HUES6 (cell line): ENCODE measurements around the gene KRT14.
"Not testable (repeated sequence)": the region's sequence is repeated elsewhere in the genome, so short reads cannot be mapped to it uniquely, and the experiment has no call there.

Experiments used
- H3K27ac ChIP-seq: 2 replicates; pipeline ENCODE4 v1.7.0; 2013; ENCODE audit warnings: low read depth, mild to moderate bottlenecking, low read length, inconsistent platforms
- H3K27me3 ChIP-seq: 2 replicates; pipeline ENCODE4 v1.6.1; 2013; ENCODE audit warnings: low read length; ENCODE audit not compliant: control insufficient read depth, insufficient read depth
- H3K36me3 ChIP-seq: 2 replicates; pipeline ENCODE4 v1.6.1; 2013; ENCODE audit warnings: low read length; ENCODE audit not compliant: control insufficient read depth, insufficient read depth
- H3K4me1 ChIP-seq: 2 replicates; pipeline ENCODE4 v1.6.1; 2013; ENCODE audit warnings: low read length; ENCODE audit not compliant: control insufficient read depth, insufficient read depth
- H3K4me3 ChIP-seq: 2 replicates; pipeline ENCODE4 v1.5.1; 2013; ENCODE audit warnings: low read depth, low read length
- H3K9ac ChIP-seq: one replicate; pipeline ENCODE4 v1.6.1; 2013; ENCODE audit warnings: mild to moderate bottlenecking, low read length
- H3K9me3 ChIP-seq: 2 replicates; pipeline ENCODE4 v1.6.1; 2013; ENCODE audit warnings: low read depth, low read length; ENCODE audit not compliant: control insufficient read depth, insufficient read depth

The KRT14 gene

GRCh38 chr17:41621916-41622315 lies 35.2 kb upstream of the KRT14 start:
- Histone ChIP-seq H3K9me3 (no peaks in the 10 kb centered on the region), H3K4me1 (peaks cover 13% of the 10 kb centered on the region; the same call in 1 of the 2 replicates), H3K27ac (no peak overlapping the region), H3K27me3 (no peaks in the 10 kb centered on the region), H3K36me3 (no peaks in the 10 kb centered on the region), H3K4me3 (no peak overlapping the region), H3K9ac (no peak overlapping the region)

DNA sequence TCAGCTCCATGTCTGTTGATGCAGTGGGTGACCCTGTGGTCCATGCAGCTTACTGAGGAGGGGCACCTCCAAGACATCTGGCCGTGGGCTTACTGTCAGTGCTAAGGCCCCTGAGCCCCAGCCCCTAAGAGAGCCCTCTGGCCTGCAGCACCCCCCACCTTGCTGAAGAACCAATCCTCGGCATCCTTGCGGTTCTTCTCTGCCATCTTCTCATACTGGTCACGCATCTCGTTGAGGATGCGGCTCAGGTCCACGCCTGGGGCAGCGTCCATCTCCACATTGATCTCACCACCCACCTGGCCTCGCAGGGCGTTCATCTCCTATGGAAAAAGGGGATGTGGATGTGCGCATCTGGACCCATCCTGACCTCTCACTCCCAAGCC lies 34.7 kb upstream of the KRT14 start:
- not testable (repeated sequence) for H3K4me3 ChIP-seq, H3K9ac ChIP-seq, H3K27me3 ChIP-seq, H3K36me3 ChIP-seq, H3K27ac ChIP-seq, H3K9me3 ChIP-seq
- H3K4me1 ChIP-seq = peaks cover 13% of the 10 kb centered on the region; the same call in 1 of the 2 replicates

GRCh38 chr17:41620583-41621434 lies 34.1 kb upstream of the KRT14 start:
- no peak overlapping the region for H3K27ac ChIP-seq
- no peak overlapping the region for H3K9ac ChIP-seq
- H3K4me3 ChIP-seq = no peak overlapping the region
- H3K27me3 ChIP-seq = no peaks in the 10 kb centered on the region
- no peaks in the 10 kb centered on the region for H3K36me3 ChIP-seq
- peaks cover 13% of the 10 kb centered on the region; the same call in 1 of the 2 replicates for H3K4me1 ChIP-seq
- no peaks in the 10 kb centered on the region for H3K9me3 ChIP-seq

DNA sequence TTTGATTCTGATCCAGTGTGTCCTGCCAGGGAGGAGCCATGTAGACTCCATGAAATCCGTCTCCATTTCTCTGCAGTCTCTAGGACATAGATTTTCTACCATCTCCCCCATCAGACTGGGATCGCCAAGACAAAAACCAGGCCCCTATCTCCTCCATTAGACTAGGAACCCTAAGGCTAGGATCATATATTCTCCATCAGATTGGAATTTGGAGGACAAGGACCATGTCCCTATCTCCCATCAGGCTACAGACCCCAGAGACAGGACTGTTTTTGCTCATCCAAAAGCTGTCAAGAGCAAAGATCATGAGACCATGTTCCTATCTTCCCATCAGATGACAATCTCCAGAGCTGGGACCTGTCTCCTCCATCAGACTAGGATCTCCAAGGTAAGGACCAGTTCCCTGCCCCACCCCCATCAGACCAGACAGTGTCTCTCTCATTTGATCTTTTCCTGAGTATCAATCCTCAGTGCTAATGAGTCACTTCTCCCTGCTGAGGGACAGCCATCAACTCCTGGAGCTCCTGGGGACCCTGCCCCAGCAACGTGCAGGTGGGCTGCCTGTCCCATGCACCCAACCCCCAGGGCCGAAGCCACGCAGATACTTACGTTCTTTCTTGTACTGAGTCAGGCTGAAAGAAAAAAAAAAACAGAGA lies 33.4 kb upstream of the KRT14 start:
- peaks cover 13% of the 10 kb centered on the region; the same call in 1 of the 2 replicates for H3K4me1 ChIP-seq
- H3K4me3 ChIP-seq, H3K9ac ChIP-seq, H3K9me3 ChIP-seq, H3K36me3 ChIP-seq, H3K27ac ChIP-seq, H3K27me3 ChIP-seq: not testable (repeated sequence)

GRCh38 chr17:41619036-41619926 lies 32.6 kb upstream of the KRT14 start:
- no peaks in the 10 kb centered on the region for H3K36me3 ChIP-seq
- H3K9ac ChIP-seq = no peak overlapping the region
- no peaks in the 10 kb centered on the region for H3K27me3 ChIP-seq
- H3K4me1 ChIP-seq = peaks cover 13% of the 10 kb centered on the region; the same call in 1 of the 2 replicates
- no peaks in the 10 kb centered on the region for H3K9me3 ChIP-seq
- no peak overlapping the region for H3K27ac ChIP-seq
- H3K4me3 ChIP-seq = no peak overlapping the region

DNA sequence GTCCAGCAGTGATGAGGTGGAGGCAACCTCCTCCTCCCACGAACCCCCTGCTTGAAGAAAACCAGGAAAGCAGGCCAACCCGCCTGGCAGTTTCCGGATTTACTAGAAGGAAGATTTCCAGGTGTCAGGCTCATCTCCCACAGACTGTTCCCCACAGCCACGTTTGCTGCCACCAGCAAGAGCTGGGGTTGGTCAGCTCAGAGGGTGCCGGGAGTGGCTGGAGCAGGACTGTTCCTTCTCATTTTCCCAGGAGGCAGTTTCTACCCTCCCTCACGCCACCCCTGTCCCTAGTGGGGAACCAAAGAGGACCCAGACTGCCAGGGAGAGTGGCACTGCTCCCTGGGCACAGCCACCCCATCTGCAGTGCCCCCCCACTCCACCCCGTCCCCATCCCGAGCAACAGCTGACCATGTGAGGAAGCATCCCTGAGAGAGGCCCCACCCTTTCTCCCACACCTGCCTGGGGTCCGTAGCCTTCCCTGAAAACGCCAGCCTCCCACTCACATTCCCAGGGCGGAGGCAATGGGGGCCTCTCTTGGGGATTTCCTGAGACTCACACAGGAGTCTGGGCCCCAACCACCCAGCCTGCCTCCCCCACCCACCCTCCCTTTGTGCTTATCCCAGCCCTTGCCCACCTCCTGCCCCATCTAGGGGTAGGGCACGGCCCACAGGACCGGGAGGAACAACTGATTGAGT lies 31.8 kb upstream of the KRT14 start:
- Histone ChIP-seq H3K9ac (no peak overlapping the region), H3K9me3 (no peaks in the 10 kb centered on the region), H3K36me3 (no peaks in the 10 kb centered on the region)

DNA sequence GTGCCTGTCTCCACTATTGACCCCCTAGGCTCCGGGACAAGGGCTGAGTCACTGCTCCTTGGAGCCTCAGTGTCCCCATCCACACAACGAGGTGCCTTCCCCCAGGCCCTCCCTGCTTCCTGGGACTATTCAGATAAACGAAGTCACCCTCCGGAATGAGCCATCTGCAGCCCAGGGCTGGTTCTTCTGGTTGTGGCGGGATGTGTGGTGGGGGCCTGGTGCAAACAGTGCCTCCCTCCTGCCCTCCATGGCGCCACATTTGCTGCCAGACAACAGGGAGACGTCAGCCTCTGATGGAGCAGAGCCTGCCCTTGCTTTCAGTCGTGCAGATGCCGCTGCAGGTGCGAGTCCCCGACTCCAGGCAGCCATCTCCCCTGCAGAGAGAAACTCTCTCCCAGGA lies 31.0 kb upstream of the KRT14 start:
- H3K27ac ChIP-seq = no peak overlapping the region
- no peak overlapping the region for H3K4me3 ChIP-seq
- no peak overlapping the region for H3K9ac ChIP-seq
- peaks cover 8% of the 10 kb centered on the region; the same call in 1 of the 2 replicates for H3K4me1 ChIP-seq
- no peaks in the 10 kb centered on the region for H3K9me3 ChIP-seq
- no peaks in the 10 kb centered on the region for H3K36me3 ChIP-seq
- no peaks in the 10 kb centered on the region; the same call in 1 of the 2 replicates for H3K27me3 ChIP-seq

More for the DNA sequence above, 31.8 kb upstream of the KRT14 start:
- Histone ChIP-seq H3K27ac (no peak overlapping the region), H3K4me1 (peaks cover 13% of the 10 kb centered on the region; the same call in 1 of the 2 replicates), H3K27me3 (no peaks in the 10 kb centered on the region), H3K4me3 (no peak overlapping the region)

DNA sequence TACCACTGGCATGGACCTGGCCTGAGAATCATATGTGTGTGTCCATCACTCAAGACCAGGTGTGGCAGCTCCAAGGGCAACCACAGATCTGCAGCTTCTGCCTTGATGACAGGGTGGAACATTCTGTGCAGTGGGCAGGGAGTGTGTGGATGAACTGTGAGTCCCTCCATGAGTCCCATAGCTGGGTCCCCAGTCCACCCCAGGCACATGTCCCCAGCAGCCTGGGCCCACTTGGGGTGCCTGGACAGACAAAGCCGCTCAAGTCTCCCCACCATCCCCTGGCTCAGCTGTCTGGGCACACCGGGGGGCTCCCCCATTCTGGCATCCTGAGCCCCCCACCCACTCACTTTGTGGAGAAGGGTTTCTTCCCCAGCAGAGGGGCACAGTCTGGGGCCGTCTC lies 30.4 kb upstream of the KRT14 start:
- Histone ChIP-seq H3K27ac (no peak overlapping the region), H3K27me3 (no peaks in the 10 kb centered on the region; the same call in 1 of the 2 replicates), H3K36me3 (no peaks in the 10 kb centered on the region), H3K4me1 (peaks cover 7% of the 10 kb centered on the region; the same call in 1 of the 2 replicates), H3K9ac (no peak overlapping the region), H3K9me3 (no peaks in the 10 kb centered on the region), H3K4me3 (no peak overlapping the region)

DNA sequence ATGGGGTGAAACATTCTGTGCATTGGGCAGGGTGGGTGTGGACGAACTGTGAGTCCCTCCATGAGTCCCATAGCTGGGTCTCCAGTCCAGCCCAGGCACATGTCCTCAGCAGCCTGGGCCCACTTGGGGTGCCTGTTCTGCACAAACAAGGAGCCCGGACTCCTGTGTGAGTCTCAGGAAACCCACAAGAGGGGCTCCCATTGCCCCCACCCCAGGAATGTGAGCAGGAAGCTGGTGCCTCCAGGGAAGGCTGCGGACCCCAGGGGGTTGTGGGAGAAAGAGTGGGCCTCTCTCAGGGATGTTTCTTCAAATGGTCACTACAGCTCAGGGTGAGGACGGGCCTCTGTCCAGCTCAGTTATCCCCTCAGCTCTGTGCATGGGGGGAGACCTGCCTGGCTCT lies 29.8 kb upstream of the KRT14 start:
- H3K36me3 ChIP-seq, H3K9ac ChIP-seq, H3K4me3 ChIP-seq, H3K27ac ChIP-seq, H3K4me1 ChIP-seq, H3K9me3 ChIP-seq, H3K27me3 ChIP-seq: not testable (repeated sequence)

DNA sequence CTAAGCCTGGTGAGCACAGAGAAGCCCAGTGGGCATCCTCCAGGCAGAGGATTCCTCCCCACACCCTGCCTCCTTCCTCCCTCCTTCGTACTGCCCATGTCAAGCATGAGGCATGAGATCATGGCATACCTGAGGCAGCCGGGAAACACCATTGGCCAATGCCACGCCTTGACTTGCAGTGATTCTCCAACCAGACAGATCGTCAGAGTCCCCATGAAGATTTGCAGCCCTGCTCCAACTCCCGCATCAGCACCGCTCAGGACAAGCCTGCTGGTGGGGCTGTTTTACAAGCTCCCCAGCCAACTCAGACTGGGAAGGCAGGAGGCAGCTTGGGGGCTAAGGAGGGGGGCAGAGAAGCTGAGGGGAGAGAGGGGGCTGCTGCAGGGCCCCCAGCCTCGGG lies 28.8 kb upstream of the KRT14 start:
- Histone ChIP-seq H3K9me3 (no peaks in the 10 kb centered on the region), H3K9ac (no peak overlapping the region), H3K36me3 (no peaks in the 10 kb centered on the region), H3K4me3 (no peak overlapping the region), H3K27ac (no peak overlapping the region), H3K27me3 (no peaks in the 10 kb centered on the region; the same call in 1 of the 2 replicates), H3K4me1 (no peaks in the 10 kb centered on the region)
